HepG2 (cell line): ENCODE results near the gene PTCD1. TPM values are rescaled to one million over a fixed set of nuclear protein-coding genes. Genes with fewer than 3 reads are reported as not detected.

ENCODE experiments used
- ATAC-seq: fragments of 200-7000 bp; cut with Tn5 transposase; 3 replicates; pipeline ENCODE4 v1.9.1; 2020; ENCODE audit warnings: mild to moderate bottlenecking, moderate library complexity
- BruUV-seq: library from RNA; stranded (reverse); fragments of 400-500 nt; replicated peaks from 2 replicates; lab custom pipeline; 2021; lab: Mats Ljungman, UMichigan
- CTCF ChIA-PET: fragments of 300-600 bp; formaldehyde crosslinking; extraction: SDS; loops from one replicate; lab custom pipeline; 2021; ENCODE audit warnings: low total read pairs, inconsistent platforms, low intra/inter-chr PET ratio; lab: Yijun Ruan, JAX
- POLR2A ChIA-PET: fragments of 350-600 bp; sonication (Branson Sonifier 250); formaldehyde crosslinking; loops from one replicate; lab custom pipeline; 2020; ENCODE audit warnings: antibody characterized with exemption, inconsistent platforms; lab: Yijun Ruan, JAX
- DNase-seq: peaks from one replicate; pipeline ENCODE4 v3.0.0-alpha.2; 2015; ENCODE audit warnings: low spot score
- FAIRE-seq: peaks from 3 replicates; lab custom pipeline; 2011; peaks lifted over from hg19 to GRCh38; lab: Jason Lieb, UNC
- H2AFZ ChIP-seq: one replicate; pipeline ENCODE4 v1.6.1; 2011; ENCODE audit warnings: low read length, inconsistent platforms
- H3K27ac ChIP-seq: fragments of 300-600 bp; 3 replicates; pipeline ENCODE4 v1.8.0; 2011; ENCODE audit warnings: mixed run types, mild to moderate bottlenecking, mixed read lengths, low read length, inconsistent platforms; ENCODE audit not compliant: insufficient read depth; ENCODE audit errors: extremely low read length
- H3K27me3 ChIP-seq, 2 experiments: fragments of 200-600 bp in 1 of 2; 2 replicates in 1 of 2; 3 replicates in 1 of 2; pipeline versions ENCODE4 v1.6.0 to v1.8.0; 2011; ENCODE audit warnings: low read length in 2 of 2, mild to moderate bottlenecking in 2 of 2, moderate library complexity in 2 of 2, inconsistent platforms in 1 of 2; ENCODE audit not compliant: insufficient read depth in 2 of 2, control insufficient read depth in 1 of 2
- H3K36me3 ChIP-seq, 2 experiments: fragments of 200-600 bp in 1 of 2; replicated peaks in 1 of 2; 2 replicates in 1 of 2; 3 replicates in 1 of 2; pipeline versions ENCODE4 v1.5.1 to v1.8.0; 2011; ENCODE audit warnings: low read length in 2 of 2, inconsistent platforms in 1 of 2; ENCODE audit not compliant: insufficient read depth in 2 of 2, control insufficient read depth in 1 of 2
- H3K4me1 ChIP-seq: 2 replicates; pipeline ENCODE4 v1.5.1; 2012; ENCODE audit warnings: low read length, inconsistent platforms; ENCODE audit not compliant: insufficient read depth
- H3K4me2 ChIP-seq: 2 replicates; pipeline ENCODE4 v1.6.0; 2011; ENCODE audit warnings: low read depth, low read length, inconsistent platforms
- H3K4me3 ChIP-seq, 3 experiments: fragments of 200-600 bp in 1 of 3; sonication (generic), shearing (Covaris generic) in 1 of 3; replicated peaks in 1 of 3; 2 replicates each; pipeline ENCODE4 v1.5.1; 2011 to 2016; ENCODE audit warnings: low read length in 3 of 3, inconsistent platforms in 2 of 3, low read depth in 2 of 3, mild to moderate bottlenecking in 2 of 3, control low read depth in 1 of 3, mixed read lengths in 1 of 3; ENCODE audit not compliant: insufficient read depth in 1 of 3
- H3K79me2 ChIP-seq: one replicate; pipeline ENCODE4 v1.6.1; 2011; ENCODE audit warnings: low read length, inconsistent platforms; ENCODE audit not compliant: insufficient read depth
- H3K9ac ChIP-seq: 2 replicates; pipeline ENCODE4 v1.6.0; 2011; ENCODE audit warnings: mild to moderate bottlenecking, low read depth, low read length, inconsistent platforms; ENCODE audit not compliant: insufficient read depth
- H3K9me3 ChIP-seq: 2 replicates; pipeline ENCODE4 v1.5.1; 2012; ENCODE audit warnings: mild to moderate bottlenecking, low read length
- H4K20me1 ChIP-seq: 2 replicates; pipeline ENCODE4 v1.6.0; 2011; ENCODE audit warnings: inconsistent platforms, mild to moderate bottlenecking, low read length, moderate library complexity; ENCODE audit not compliant: insufficient read depth
- HDAC6 ChIP-seq: fragments of 200-600 bp; sonication (generic); IDR thresholded peaks from 2 replicates; pipeline ENCODE4 v1.7.0; 2017; ENCODE audit warnings: mild to moderate bottlenecking, antibody characterized with exemption, low read length, low read depth
- MIER2 ChIP-seq: IDR thresholded peaks from 2 replicates; pipeline ENCODE4 v1.6.1; 2016; ENCODE audit warnings: missing biosample characterization, missing genetic modification reagents
- MXI1 ChIP-seq: IDR thresholded peaks from 3 replicates; pipeline ENCODE4 v1.6.1; 2012; ENCODE audit warnings: low read depth, low read length, inconsistent platforms, borderline replicate concordance
- PLSCR1 ChIP-seq: sonication (generic); formaldehyde crosslinking; IDR thresholded peaks from 2 replicates; pipeline ENCODE4 v1.5.0; 2020; ENCODE audit warnings: missing genetic modification reagents, mild to moderate bottlenecking, borderline replicate concordance
- PRDM4 ChIP-seq: sonication (generic); formaldehyde crosslinking; IDR thresholded peaks from 2 replicates; pipeline ENCODE4 v1.9.0; 2021; ENCODE audit warnings: missing genetic modification reagents, borderline replicate concordance
- STAT5B ChIP-seq: sonication (generic); formaldehyde crosslinking; IDR thresholded peaks from 2 replicates; pipeline ENCODE4 v1.4.0; 2020; ENCODE audit warnings: missing genetic modification reagents
- TSC22D2 ChIP-seq: sonication (generic); formaldehyde crosslinking; IDR thresholded peaks from 2 replicates; pipeline ENCODE4 v1.5.1; 2020; ENCODE audit warnings: missing genetic modification reagents, mild to moderate bottlenecking, borderline replicate concordance
- ZNF34 ChIP-seq: sonication (generic); formaldehyde crosslinking; IDR thresholded peaks from 2 replicates; pipeline ENCODE4 v1.4.0; 2020; ENCODE audit warnings: mild to moderate bottlenecking, missing genetic modification reagents, borderline replicate concordance
- ZNF468 ChIP-seq: sonication (generic); formaldehyde crosslinking; IDR thresholded peaks from 2 replicates; pipeline ENCODE4 v1.8.0; 2022; ENCODE audit warnings: mild to moderate bottlenecking, moderate library complexity, missing genetic modification reagents
- ZNF781 ChIP-seq: sonication (generic); formaldehyde crosslinking; IDR thresholded peaks from 2 replicates; pipeline ENCODE4 v1.5.1; 2020; ENCODE audit warnings: borderline replicate concordance, mild to moderate bottlenecking, missing genetic modification reagents; ENCODE audit errors: not compliant biosample characterization
- ZSCAN20 ChIP-seq: sonication (generic); formaldehyde crosslinking; IDR thresholded peaks from 2 replicates; pipeline ENCODE4 v1.4.0; 2020; ENCODE audit warnings: missing genetic modification reagents, mild to moderate bottlenecking, borderline replicate concordance
- WGBS: methylation state at CpG from one replicate; pipeline ENCODE4 v1.1.6; 2017; ENCODE audit warnings: low lambda C conversion rate; 5-methylcytosine and 5-hydroxymethylcytosine counted together
- in situ Hi-C: cut with HindIII; loops from 2 replicates; pipeline ENCODE4 v1.10.0; 2017; ENCODE audit warnings: low pct_unique_long_range_greater_than_20kb; ENCODE audit not compliant: extremely low pct_ligation_motif_present
- intact Hi-C: fragments of 100-400 bp; cut with micrococcal nuclease; formaldehyde crosslinking; loops from one replicate; pipeline ENCODE4 v1.10.0; 2022; ENCODE audit not compliant: unreplicated experiment
- polyA plus RNA-seq, 8 experiments: library from polyadenylated mRNA; depleted of rRNA in 3 of 8; stranded (reverse) in 7 of 8; unstranded in 1 of 8; fragments of >200 nt; fragmentation: Illumina TruSeq in 4 of 8; extraction: Trizol in 4 of 8; gene quantifications; 2 replicates each; pipeline versions ENCODE4 v1.2.1 to v1.2.3, GENCODE V29; 2011 to 2016; ENCODE audit warnings: low read depth in 4 of 8, missing spikeins in 1 of 8, mixed read lengths in 1 of 8; ENCODE audit not compliant: insufficient read depth in 1 of 8
- total RNA-seq, 5 experiments: library from RNA; depleted of rRNA; stranded (reverse); fragments of >200 nt; fragmentation: Illumina TruSeq; extraction: Trizol; gene quantifications; 2 replicates each; pipeline ENCODE4 v1.2.3, GENCODE V29; 2016; ENCODE audit warnings: low read depth in 1 of 5
- TF ChIP-seq, protein P1 (sequence below): sonication (generic); formaldehyde crosslinking; IDR thresholded peaks from 2 replicates; pipeline ENCODE4 v1.4.0; 2020; ENCODE audit warnings: missing genetic modification reagents
- TF ChIP-seq, protein P2 (sequence below): sonication (generic); formaldehyde crosslinking; conservative IDR thresholded peaks from 2 replicates; pipeline ENCODE4 v1.8.0; 2022; ENCODE audit warnings: low read depth, missing genetic modification reagents

Gene PTCD1
- total and polyA plus RNA-seq, 2 of the 13 experiments (the other 11 are each of a cell fraction or from before 2014, with no cell fraction given): 3.0 to 8.4 TPM

- Histone ChIP-seq H3K36me3 (peaks cover 35 to 87% of the 10 kb centered on the region in 2 experiments), H3K27me3 (no peaks in the 10 kb centered on the region), H4K20me1 (peaks cover 2% of the 10 kb centered on the region; the same call in 1 of the 2 replicates), H2AFZ (no peak overlapping the region), H3K4me1 (no peaks in the 10 kb centered on the region), H3K79me2 (no peaks in the 10 kb centered on the region), H3K4me3 (no peak overlapping the region), H3K9ac (no peak overlapping the region), H3K27ac (no peak overlapping the region), H3K9me3 (no peaks in the 10 kb centered on the region), H3K4me2 (no peak overlapping the region)
- ChIA-PET CTCF (no interaction called here), POLR2A (interaction anchor here (1.5 kb wide), 1 partner anchor 11 kb away, joined by 4 read pairs; the partner anchor contains the start of genes CPSF4 and PTCD1)
- intact Hi-C loops (no loop called here), in situ Hi-C loops (no loop called here)
- BruUV-seq: no TSS peak
- no peak for ATAC-seq
- no peak for DNase-seq
- no peak for FAIRE-seq
- 86% methylated on average over 1 of the region's 5 CpGs for WGBS
- no peak for TF ChIP-seq MXI1
- no peak for TF ChIP-seq ZSCAN20 (CRISPR knock-in tag)
- TF ChIP-seq PRDM4 (CRISPR knock-in tag): no peak
- TF ChIP-seq ZNF34 (CRISPR knock-in tag): no peak
- TF ChIP-seq PLSCR1 (CRISPR knock-in tag): no peak
- TF ChIP-seq HDAC6: no peak
- TF ChIP-seq TSC22D2 (CRISPR knock-in tag): no peak
- no peak for TF ChIP-seq ZNF781 (CRISPR knock-in tag)
- TF ChIP-seq, protein P1, sequence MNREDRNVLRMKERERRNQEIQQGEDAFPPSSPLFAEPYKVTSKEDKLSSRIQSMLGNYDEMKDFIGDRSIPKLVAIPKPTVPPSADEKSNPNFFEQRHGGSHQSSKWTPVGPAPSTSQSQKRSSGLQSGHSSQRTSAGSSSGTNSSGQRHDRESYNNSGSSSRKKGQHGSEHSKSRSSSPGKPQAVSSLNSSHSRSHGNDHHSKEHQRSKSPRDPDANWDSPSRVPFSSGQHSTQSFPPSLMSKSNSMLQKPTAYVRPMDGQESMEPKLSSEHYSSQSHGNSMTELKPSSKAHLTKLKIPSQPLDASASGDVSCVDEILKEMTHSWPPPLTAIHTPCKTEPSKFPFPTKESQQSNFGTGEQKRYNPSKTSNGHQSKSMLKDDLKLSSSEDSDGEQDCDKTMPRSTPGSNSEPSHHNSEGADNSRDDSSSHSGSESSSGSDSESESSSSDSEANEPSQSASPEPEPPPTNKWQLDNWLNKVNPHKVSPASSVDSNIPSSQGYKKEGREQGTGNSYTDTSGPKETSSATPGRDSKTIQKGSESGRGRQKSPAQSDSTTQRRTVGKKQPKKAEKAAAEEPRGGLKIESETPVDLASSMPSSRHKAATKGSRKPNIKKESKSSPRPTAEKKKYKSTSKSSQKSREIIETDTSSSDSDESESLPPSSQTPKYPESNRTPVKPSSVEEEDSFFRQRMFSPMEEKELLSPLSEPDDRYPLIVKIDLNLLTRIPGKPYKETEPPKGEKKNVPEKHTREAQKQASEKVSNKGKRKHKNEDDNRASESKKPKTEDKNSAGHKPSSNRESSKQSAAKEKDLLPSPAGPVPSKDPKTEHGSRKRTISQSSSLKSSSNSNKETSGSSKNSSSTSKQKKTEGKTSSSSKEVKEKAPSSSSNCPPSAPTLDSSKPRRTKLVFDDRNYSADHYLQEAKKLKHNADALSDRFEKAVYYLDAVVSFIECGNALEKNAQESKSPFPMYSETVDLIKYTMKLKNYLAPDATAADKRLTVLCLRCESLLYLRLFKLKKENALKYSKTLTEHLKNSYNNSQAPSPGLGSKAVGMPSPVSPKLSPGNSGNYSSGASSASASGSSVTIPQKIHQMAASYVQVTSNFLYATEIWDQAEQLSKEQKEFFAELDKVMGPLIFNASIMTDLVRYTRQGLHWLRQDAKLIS (CRISPR knock-in tag): no peak
- no peak for TF ChIP-seq MIER2 (CRISPR knock-in tag)
- TF ChIP-seq ZNF468 (CRISPR knock-in tag): no peak
- no peak for TF ChIP-seq STAT5B
- TF ChIP-seq, protein P2, sequence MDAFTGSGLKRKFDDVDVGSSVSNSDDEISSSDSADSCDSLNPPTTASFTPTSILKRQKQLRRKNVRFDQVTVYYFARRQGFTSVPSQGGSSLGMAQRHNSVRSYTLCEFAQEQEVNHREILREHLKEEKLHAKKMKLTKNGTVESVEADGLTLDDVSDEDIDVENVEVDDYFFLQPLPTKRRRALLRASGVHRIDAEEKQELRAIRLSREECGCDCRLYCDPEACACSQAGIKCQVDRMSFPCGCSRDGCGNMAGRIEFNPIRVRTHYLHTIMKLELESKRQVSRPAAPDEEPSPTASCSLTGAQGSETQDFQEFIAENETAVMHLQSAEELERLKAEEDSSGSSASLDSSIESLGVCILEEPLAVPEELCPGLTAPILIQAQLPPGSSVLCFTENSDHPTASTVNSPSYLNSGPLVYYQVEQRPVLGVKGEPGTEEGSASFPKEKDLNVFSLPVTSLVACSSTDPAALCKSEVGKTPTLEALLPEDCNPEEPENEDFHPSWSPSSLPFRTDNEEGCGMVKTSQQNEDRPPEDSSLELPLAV (CRISPR knock-in tag): no peak
These were observed 10.7 kb upstream of the PTCD1 start for GRCh38 chr7:99449326-99449725.
